ENCODE data around the gene TRIM32.

Gene TRIM32

GRCh38 chr9:116674210-116674980, 12.7 kb upstream of the TRIM32 start:
- Histone ChIP-seq H3F3A (ENCODE audit: low read depth) (no peaks in the 10 kb centered on the region), H3K4me2 (ENCODE audit: low read depth, low read length, poor library complexity, severe bottlenecking) (no peak overlapping the region), H2AFZ (ENCODE audit: low read length) (no peak overlapping the region), H3K4me3 (ENCODE audit: low read length, poor library complexity, severe bottlenecking) (no peak overlapping the region), H3K9me3 (ENCODE audit: insufficient read depth, low read depth, low read length) (peaks cover 5% of the 10 kb centered on the region; the same call in 1 of the 2 replicates), H3K9me2 (replicated peaks; ENCODE audit: low read depth, low read length) (no peaks in the 10 kb centered on the region), H3K36me3 (ENCODE audit: insufficient read depth, low read length) (no peaks in the 10 kb centered on the region), H4K20me1 (ENCODE audit: insufficient read depth, low read length, poor library complexity, severe bottlenecking) (no peaks in the 10 kb centered on the region), H3K4me1 (ENCODE audit: insufficient read depth, low read length, poor library complexity, severe bottlenecking) (no peaks in the 10 kb centered on the region), H3K79me2 (ENCODE audit: insufficient read depth, low read length) (no peaks in the 10 kb centered on the region), H3K27me3 (ENCODE audit: insufficient read depth, low read length, poor library complexity, severe bottlenecking) (no peaks in the 10 kb centered on the region), H3K9ac (ENCODE audit: low read depth, low read length, poor library complexity, severe bottlenecking) (no peak overlapping the region)
- TF ChIP-seq CTCF (conservative IDR thresholded peaks at IDR 0.05; ENCODE audit: low read length): no peak
- no peak for TF ChIP-seq EZH2phosphoT487 (IDR thresholded peaks at IDR 0.05; ENCODE audit: borderline replicate concordance)

GRCh38 chr9:116683535-116683934, 3.6 kb upstream of the TRIM32 start:
- H3K36me3 ChIP-seq (ENCODE audit: insufficient read depth, low read length): no peaks in the 10 kb centered on the region
- H3K9ac ChIP-seq (ENCODE audit: low read depth, low read length, poor library complexity, severe bottlenecking): no peak overlapping the region
- H3K9me3 ChIP-seq (ENCODE audit: insufficient read depth, low read depth, low read length): peaks cover 3% of the 10 kb centered on the region; the same call in 1 of the 2 replicates
- no peaks in the 10 kb centered on the region for H3K9me2 ChIP-seq (replicated peaks; ENCODE audit: low read depth, low read length)
- TF ChIP-seq EZH2phosphoT487 (IDR thresholded peaks at IDR 0.05; ENCODE audit: borderline replicate concordance): no peak
- no peak for TF ChIP-seq CTCF (conservative IDR thresholded peaks at IDR 0.05; ENCODE audit: low read length)
- no peaks in the 10 kb centered on the region for H4K20me1 ChIP-seq (ENCODE audit: insufficient read depth, low read length, poor library complexity, severe bottlenecking)
- H2AFZ ChIP-seq (ENCODE audit: low read length): no peak overlapping the region
- no peak overlapping the region for H3K4me3 ChIP-seq (ENCODE audit: low read length, poor library complexity, severe bottlenecking)
- H3F3A ChIP-seq (ENCODE audit: low read depth): no peaks in the 10 kb centered on the region
- H3K79me2 ChIP-seq (ENCODE audit: insufficient read depth, low read length): peaks cover 11% of the 10 kb centered on the region
- peaks cover 20% of the 10 kb centered on the region for H3K4me1 ChIP-seq (ENCODE audit: insufficient read depth, low read length, poor library complexity, severe bottlenecking)
- H3K27me3 ChIP-seq (ENCODE audit: insufficient read depth, low read length, poor library complexity, severe bottlenecking): no peaks in the 10 kb centered on the region
- H3K4me2 ChIP-seq (ENCODE audit: low read depth, low read length, poor library complexity, severe bottlenecking): no peak overlapping the region

GRCh38 chr9:116685166-116685565, 1.9 kb upstream of the TRIM32 start:
- Histone ChIP-seq H3F3A (ENCODE audit: low read depth) (no peaks in the 10 kb centered on the region), H4K20me1 (ENCODE audit: insufficient read depth, low read length, poor library complexity, severe bottlenecking) (no peaks in the 10 kb centered on the region), H2AFZ (ENCODE audit: low read length) (no peak overlapping the region), H3K9me2 (replicated peaks; ENCODE audit: low read depth, low read length) (no peaks in the 10 kb centered on the region), H3K36me3 (ENCODE audit: insufficient read depth, low read length) (no peaks in the 10 kb centered on the region), H3K4me1 (ENCODE audit: insufficient read depth, low read length, poor library complexity, severe bottlenecking) (peaks cover 35% of the 10 kb centered on the region), H3K27me3 (ENCODE audit: insufficient read depth, low read length, poor library complexity, severe bottlenecking) (no peaks in the 10 kb centered on the region), H3K9ac (ENCODE audit: low read depth, low read length, poor library complexity, severe bottlenecking) (no peak overlapping the region), H3K4me3 (ENCODE audit: low read length, poor library complexity, severe bottlenecking) (no peak overlapping the region), H3K9me3 (ENCODE audit: insufficient read depth, low read depth, low read length) (peaks cover 3% of the 10 kb centered on the region; the same call in 1 of the 2 replicates), H3K4me2 (ENCODE audit: low read depth, low read length, poor library complexity, severe bottlenecking) (no peak overlapping the region), H3K79me2 (ENCODE audit: insufficient read depth, low read length) (peaks cover 19% of the 10 kb centered on the region)
- no peak for TF ChIP-seq EZH2phosphoT487 (IDR thresholded peaks at IDR 0.05; ENCODE audit: borderline replicate concordance)
- no peak for TF ChIP-seq CTCF (conservative IDR thresholded peaks at IDR 0.05; ENCODE audit: low read length)

Measured in Loucy (cell line).